Stomach (tissue), 9 donors: ENCODE data around the gene PPP1R9B. TPM values are rescaled to one million over a fixed set of nuclear protein-coding genes. Genes with fewer than 3 reads are reported as not detected.

Experiments
- DNase-seq, 2 donors: peaks; one replicate each; pipeline versions ENCODE4 v3.0.0 to v3.0.0-alpha.2; 2013 to 2019
- H3K27ac ChIP-seq, 5 donors: fragments of 200-600 bp in 4 of 5; sonication (generic) in 4 of 5; one replicate each; pipeline ENCODE4 v1.5.1; 2013 to 2019; ENCODE audit warnings: mild to moderate bottlenecking in 1 of 5, moderate library complexity in 1 of 5
- H3K27me3 ChIP-seq, 3 donors: fragments of 200-600 bp; sonication (generic); one replicate each; pipeline ENCODE4 v1.5.1; 2017 to 2019; ENCODE audit warnings: mixed run types in 1 of 3
- H3K36me3 ChIP-seq, 4 donors: fragments of 200-600 bp; sonication (generic); 1 replicate in 3 of 4; 2 replicates in 1 of 4; pipeline ENCODE4 v1.5.1; 2016 to 2019
- H3K4me1 ChIP-seq, 4 donors: fragments of 200-600 bp; sonication (generic); one replicate each; pipeline ENCODE4 v1.5.1; 2016 to 2019
- H3K4me3 ChIP-seq, 4 donors: fragments of 200-600 bp; sonication (generic) in 3 of 4; one replicate each; pipeline ENCODE4 v1.5.1; 2016 to 2019; ENCODE audit warnings: mild to moderate bottlenecking in 1 of 4
- H3K9me3 ChIP-seq, 4 donors: fragments of 200-600 bp; sonication (generic); one replicate each; pipeline ENCODE4 v1.5.1; 2016 to 2019
- CTCF ChIP-seq, 7 experiments: fragments of 450-650 bp in 4 of 7; fragments of 200-600 bp in 3 of 7; sonication (generic) in 3 of 7; IDR thresholded peaks; one replicate each; pipeline ENCODE4 v1.5.1; 2016 to 2019; ENCODE audit warnings: antibody characterized with exemption in 7 of 7, control low read depth in 2 of 7, mild to moderate bottlenecking in 1 of 7
- EP300 ChIP-seq: sonication (generic); formaldehyde crosslinking; IDR thresholded peaks from one replicate; pipeline ENCODE4 v1.6.1; 2017; ENCODE audit warnings: antibody characterized with exemption
- POLR2A ChIP-seq, 4 donors: fragments of 450-650 bp; IDR thresholded peaks; one replicate each; pipeline ENCODE4 v1.6.1; 2016; ENCODE audit warnings: antibody characterized with exemption in 4 of 4, control low read depth in 2 of 4, mild to moderate bottlenecking in 1 of 4, moderate library complexity in 1 of 4
- POLR2AphosphoS5 ChIP-seq, 3 donors: sonication (generic); formaldehyde crosslinking; IDR thresholded peaks; one replicate each; pipeline ENCODE4 v1.6.1; 2016; ENCODE audit warnings: antibody characterized with exemption in 3 of 3
- WGBS, 5 donors: extraction: QIAGEN DNeasy Blood & Tissue Kit in 3 of 5; methylation state at CpG; one replicate each; pipeline versions ENCODE4 v1.1.5 to v1.1.7; 2013 to 2018; 5-methylcytosine and 5-hydroxymethylcytosine counted together
- intact Hi-C: fragments of 100-400 bp; cut with DNase I; formaldehyde crosslinking; loops from one replicate; pipeline ENCODE4 v1.15.1; 2023; ENCODE audit warnings: low total_unique reads
- polyA plus RNA-seq, 3 donors: library from polyadenylated mRNA; stranded (reverse); fragments of 200-250 nt; gene quantifications; one replicate each; pipeline ENCODE4 v1.2.3, GENCODE V29; 2013
- total RNA-seq, 5 donors: library from RNA; depleted of rRNA; stranded (reverse); fragments of >200 nt; gene quantifications; one replicate each; pipeline versions ENCODE4 v1.1.0 to v1.2.3, GENCODE V29; 2014 to 2016
- donor health status: healthy with polysubstance abuse.
- donor health status: Bipolar disorder and iron deficiency.
- donor health status: healthy.

Gene PPP1R9B
- total and polyA plus RNA-seq, 8 donors, result 11.6 to 64.2 (median 18.9) TPM

- no peaks in the 10 kb centered on the region for H3K27me3 ChIP-seq
- no peaks in the 10 kb centered on the region for H3K9me3 ChIP-seq
- H3K4me1 ChIP-seq, result peaks cover 5 to 66% (median 26%) of the 10 kb centered on the region in 4 donors
- H3K4me3 ChIP-seq, result no peak overlapping the region
- intact Hi-C loops, result no loop called here
- TF ChIP-seq CTCF (IDR thresholded peaks at IDR 0.05), result peak in 6 of 7 experiments; percentile 62 to 99 (median 80)
- TF ChIP-seq EP300, result no peak
- TF ChIP-seq POLR2AphosphoS5 (IDR thresholded peaks at IDR 0.05), result no peak
- 29 to 36% (median 32%) methylated on average over 14 of the region's 14 CpGs for WGBS, 5 donors
- peak in 1 of 2 donors; percentile 86 for DNase-seq
- no peaks in the 10 kb centered on the region for H3K36me3 ChIP-seq
- peak overlapping the region in 1 of 5 donors; percentile 86 for H3K27ac ChIP-seq
Observed at GRCh38 chr17:50169121-50169764, 18.8 kb upstream of the PPP1R9B start.

GRCh38 chr17:50168319-50168718, 17.8 kb upstream of the PPP1R9B start:
- Histone ChIP-seq H3K4me1 (peaks cover 5 to 57% (median 26%) of the 10 kb centered on the region in 4 donors), H3K27ac (peak overlapping the region in 1 of 5 donors; percentile 86), H3K36me3 (no peaks in the 10 kb centered on the region), H3K9me3 (no peaks in the 10 kb centered on the region), H3K4me3 (no peak overlapping the region), H3K27me3 (no peaks in the 10 kb centered on the region)
- no peak for DNase-seq
- intact Hi-C loops, result no loop called here
- TF ChIP-seq CTCF (IDR thresholded peaks at IDR 0.05), result no peak
- no peak for TF ChIP-seq POLR2AphosphoS5 (IDR thresholded peaks at IDR 0.05)
- TF ChIP-seq EP300, result no peak
- no peak for TF ChIP-seq POLR2A (IDR thresholded peaks at IDR 0.05)
- 73 to 82% (median 77%) methylated on average over 13 of the region's 13 CpGs for WGBS, 5 donors

- Histone ChIP-seq H3K36me3 (no peaks in the 10 kb centered on the region), H3K4me3 (peak overlapping the region in 1 of 4 donors; percentile 11), H3K4me1 (peaks cover 5 to 52% (median 26%) of the 10 kb centered on the region in 4 donors), H3K27ac (peak overlapping the region in 1 of 5 donors; percentile 86), H3K27me3 (no peaks in the 10 kb centered on the region), H3K9me3 (no peaks in the 10 kb centered on the region)
- 85 to 89% (median 87%) methylated on average over 11 to 19 of the region's 19 CpGs for WGBS, 5 donors
- intact Hi-C loops, result no loop called here
- no peak for DNase-seq
- no peak for TF ChIP-seq POLR2AphosphoS5 (IDR thresholded peaks at IDR 0.05)
- TF ChIP-seq POLR2A (IDR thresholded peaks at IDR 0.05), result no peak
- TF ChIP-seq EP300, result no peak
- TF ChIP-seq CTCF (IDR thresholded peaks at IDR 0.05), result no peak
Observed at GRCh38 chr17:50167371-50167770, 16.9 kb upstream of the PPP1R9B start.

- no peaks in the 10 kb centered on the region for H3K36me3 ChIP-seq
- no peak for DNase-seq
- peaks cover 9 to 56% (median 31%) of the 10 kb centered on the region in 4 donors for H3K4me1 ChIP-seq
- H3K9me3 ChIP-seq, result no peaks in the 10 kb centered on the region
- TF ChIP-seq EP300, result no peak
- no peak for TF ChIP-seq POLR2A (IDR thresholded peaks at IDR 0.05)
- TF ChIP-seq CTCF (IDR thresholded peaks at IDR 0.05), result no peak
- no peak for TF ChIP-seq POLR2AphosphoS5 (IDR thresholded peaks at IDR 0.05)
- H3K4me3 ChIP-seq, result peak overlapping the region in 3 of 4 donors; percentile 27 to 35 (median 35)
- H3K27ac ChIP-seq, result peak overlapping the region in 4 of 5 donors; percentile 60 to 86 (median 80)
- intact Hi-C loops, result no loop called here
- 40 to 75% (median 67%) methylated on average over 4 to 7 of the region's 7 CpGs for WGBS, 5 donors
- no peaks in the 10 kb centered on the region for H3K27me3 ChIP-seq
Observed at GRCh38 chr17:50166518-50167181, 16.2 kb upstream of the PPP1R9B start.
